A673 (cell line): ENCODE measurements around the gene MARK2.

Source experiments
- CTCF ChIP-seq: fragments of 300-800, 200-600 bp; sonication (generic); conservative IDR thresholded peaks from 2 replicates; pipeline ENCODE4 v1.5.1; 2017; ENCODE audit warnings: low read depth, mild to moderate bottlenecking, antibody characterized with exemption, low read length, moderate library complexity, mixed read lengths
- EZH2 ChIP-seq: fragments of 200-600 bp; sonication (generic); IDR thresholded peaks from 2 replicates; pipeline ENCODE4 v1.6.1; 2017; ENCODE audit warnings: borderline replicate concordance, low read depth, mild to moderate bottlenecking, mixed read lengths, antibody characterized with exemption, low read length; ENCODE audit not compliant: poor library complexity, severe bottlenecking

- TF ChIP-seq CTCF, result no peak
- TF ChIP-seq EZH2, result no peak
These were observed 94.5 kb downstream of the MARK2 start for GRCh38 chr11:63933459-63933858.
